Transverse colon (tissue), 4 donors: Measurements from ENCODE around the gene IGF2BP1.

ENCODE experiments used
- CTCF ChIP-seq, 5 experiments: fragments of 200-600 bp in 3 of 5; fragments of 450-650 bp in 2 of 5; sonication (generic) in 3 of 5; IDR thresholded peaks; 1 replicate in 2 of 5; 2 replicates in 3 of 5; pipeline ENCODE4 v1.5.1; 2016 to 2017; ENCODE audit warnings: antibody characterized with exemption in 5 of 5, inconsistent platforms in 3 of 5, mild to moderate bottlenecking in 2 of 5, moderate library complexity in 1 of 5
- EP300 ChIP-seq: sonication (generic); formaldehyde crosslinking; IDR thresholded peaks from one replicate; pipeline ENCODE4 v1.6.1; 2017; ENCODE audit warnings: antibody characterized with exemption, low read depth
- POLR2A ChIP-seq: fragments of 450-650 bp; IDR thresholded peaks from one replicate; pipeline ENCODE4 v1.6.1; 2016; ENCODE audit warnings: antibody characterized with exemption, mild to moderate bottlenecking, moderate library complexity
- POLR2AphosphoS5 ChIP-seq, 3 donors: sonication (generic); formaldehyde crosslinking; IDR thresholded peaks; one replicate each; pipeline ENCODE4 v1.6.1; 2016; ENCODE audit warnings: antibody characterized with exemption in 3 of 3

- TF ChIP-seq POLR2AphosphoS5 (IDR thresholded peaks at IDR 0.05) (no peak), CTCF (IDR thresholded peaks at IDR 0.05) (no peak), EP300 (no peak), POLR2A (no peak)
Measured at GRCh38 chr17:48995974-48996721, 1.0 kb upstream of the IGF2BP1 start.
